ENCODE results near the gene SARS2.

The SARS2 gene

DNA sequence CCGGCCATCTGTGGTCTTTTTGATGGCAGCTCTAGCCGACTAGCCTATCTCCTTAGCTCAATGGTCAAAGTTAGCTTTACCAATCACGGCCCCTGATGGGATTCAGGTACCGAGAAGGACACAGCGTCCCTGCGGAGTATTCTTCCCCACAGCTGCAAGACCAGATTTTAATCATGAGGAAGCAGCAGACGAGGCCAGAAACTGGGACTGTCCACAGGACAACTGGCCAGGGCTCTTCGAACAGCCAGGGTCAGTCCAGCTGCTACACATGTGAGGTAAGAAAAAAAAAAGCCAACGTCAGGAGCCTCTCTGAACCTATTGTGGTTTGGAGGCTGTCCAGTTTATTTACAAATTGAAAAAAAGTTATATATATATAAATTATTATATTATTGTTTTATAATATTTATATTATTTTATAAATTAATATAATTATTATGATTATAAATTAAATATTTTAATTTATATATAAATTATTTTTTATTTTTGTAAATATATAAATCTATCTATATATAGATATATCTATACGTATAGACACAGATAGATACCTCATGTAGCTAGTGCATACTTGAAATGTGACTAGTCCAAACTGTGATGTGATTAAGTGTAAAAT is 63.3 kb downstream of the SARS2 start:
- DNase-seq (ENCODE audit: low read depth in 2 of 3, low spot score in 1 of 3), result no peak
